Heart left ventricle (tissue), 13 donors: ENCODE measurements around the gene TNS1.

Experiments used
- CTCF ChIP-seq, 12 donors: fragments of 200-600 bp; sonication (generic) in 4 of 12; IDR thresholded peaks; one replicate each; pipeline versions ENCODE4 v1.5.0 to v1.8.0; 2018 to 2022; ENCODE audit warnings: antibody characterized with exemption in 12 of 12, mild to moderate bottlenecking in 5 of 12
- POLR2A ChIP-seq, 2 donors: fragments of 450-650 bp; IDR thresholded peaks; one replicate each; pipeline ENCODE4 v1.6.1; 2017; ENCODE audit warnings: antibody characterized with exemption in 2 of 2, mild to moderate bottlenecking in 2 of 2, moderate library complexity in 2 of 2
- donor health status: ischemic (EF 13 %, LVEDD 7.1; RV severe dilation, severe dysfunction).
- donor health status: DM: no; HTN: yes; CAD: no.
- donor health status: DM: no; HTN: no; CAD: no.
- donor health status: ischemic (EF 25% LVEDD 6.9; RV normal size, moderate dysfunction).
- donor health status: ischemic (EF 25% LVEDD 5.7; RV mildly dilated, moderate dysfunction).
- donor health status: ischemic (EF 35%, LVEDD 5.7; RV mildly dilated, moderate dysfunction).
- donor health status: nonischemic (EF 11% LVEDD 7.7; RV severe dilation, severe dysfunction).
- donor health status: DM: yes; HTN: yes; CAD: no.
- donor health status: PGD.
- donor health status: ischemic (EF 29% LVEDD 5.4; RV normal size, mild dysfunction).
- donor health status: nonischemic (EF 23%, LVEDD 6.1; RV moderate dilation, normal function).

DNA sequence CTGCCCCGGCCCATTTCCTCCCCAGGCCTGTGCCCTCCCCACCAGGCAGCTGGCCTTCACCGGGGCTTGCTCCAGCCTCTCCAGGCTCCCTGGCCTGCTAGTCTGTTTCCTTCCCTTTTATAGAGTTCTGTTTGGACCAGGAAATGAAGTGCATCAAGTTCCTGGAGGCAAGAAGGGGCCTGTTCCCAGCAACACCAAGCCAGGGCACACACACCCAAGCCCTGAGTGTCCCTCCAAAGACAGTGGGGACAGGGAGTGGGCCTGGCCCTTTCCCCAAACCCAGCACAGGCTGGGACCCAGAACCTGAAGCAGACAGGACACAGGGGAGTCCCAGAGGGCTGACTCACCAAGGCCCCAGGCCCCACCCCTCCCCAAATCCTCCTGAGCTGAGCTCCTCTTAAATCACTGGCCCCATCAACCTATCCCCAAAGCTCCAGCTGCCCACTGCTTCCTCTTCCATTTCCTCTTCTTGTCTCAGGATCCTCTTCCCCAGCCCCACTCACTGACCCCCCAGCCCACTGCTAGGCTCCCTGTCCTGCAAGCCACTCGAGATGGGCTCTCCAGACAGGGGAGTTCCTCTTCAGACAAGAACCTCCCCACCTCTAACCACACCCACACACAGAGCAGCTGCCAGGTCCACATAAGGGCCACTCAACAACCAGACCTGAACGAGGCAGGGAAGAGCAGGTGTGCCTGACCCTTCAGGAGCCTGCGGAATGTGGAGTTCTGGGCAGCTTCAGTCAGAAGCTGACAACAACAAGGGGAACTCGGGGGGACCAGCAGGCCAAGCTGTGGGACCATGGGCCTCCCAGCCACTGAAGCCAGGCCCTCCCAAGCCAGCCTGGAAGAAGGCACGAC lies 74.2 kb downstream of the TNS1 start:
- TF ChIP-seq CTCF (IDR thresholded peaks at IDR 0.05) (no peak), POLR2A (IDR thresholded peaks at IDR 0.05) (peak in 1 of 2 donors; percentile 31)
